C4-2B (cell line): ENCODE results near the gene FBXW11.

ENCODE experiments used
- ZFX ChIP-seq: fragments of 450-650 bp; IDR thresholded peaks from 2 replicates; pipeline ENCODE4 v1.6.1; 2017
- TF ChIP-seq, protein P1 (sequence below): fragments of 450-650 bp; conservative IDR thresholded peaks from 2 replicates; pipeline ENCODE4 v1.5.1; 2017; ENCODE audit warnings: mild to moderate bottlenecking

DNA sequence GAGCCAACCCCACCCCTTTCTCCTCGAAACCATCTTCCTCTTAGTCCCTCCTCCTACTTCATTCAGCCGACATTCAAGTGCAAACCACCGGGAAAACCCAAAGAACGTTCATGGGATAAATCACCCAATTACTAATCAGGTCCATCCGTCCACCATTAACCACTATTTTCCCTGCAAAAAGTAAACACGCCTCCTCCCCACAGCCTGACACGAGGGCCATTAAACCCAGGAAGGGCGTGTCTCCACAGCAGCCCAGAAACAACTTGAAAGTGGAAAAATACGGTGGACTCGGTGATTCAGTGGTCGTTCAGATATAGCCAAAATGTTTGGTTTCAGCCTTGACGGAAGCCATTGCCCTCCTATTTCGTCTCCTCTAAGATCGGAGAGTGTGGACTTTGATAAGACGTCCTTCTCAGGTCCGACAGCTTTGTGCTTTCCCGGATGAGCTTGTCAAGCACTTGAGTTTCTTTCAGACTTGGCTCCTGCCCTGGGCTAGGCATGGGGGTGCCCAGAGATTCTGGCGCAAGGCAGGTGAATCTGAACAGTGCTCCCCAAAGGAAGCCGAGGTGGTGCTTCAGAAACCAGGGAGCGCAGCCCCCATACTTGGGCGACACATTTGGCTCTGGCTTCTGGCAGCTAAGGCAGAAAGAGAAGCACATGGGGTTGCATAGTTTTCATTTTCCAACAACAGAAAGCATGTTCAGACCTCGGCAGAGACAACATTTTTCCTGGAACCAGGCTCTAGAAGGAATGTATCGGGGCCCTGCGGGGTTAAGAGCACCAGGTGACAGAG is 164.3 kb downstream of the FBXW11 start:
- TF ChIP-seq, protein P1, sequence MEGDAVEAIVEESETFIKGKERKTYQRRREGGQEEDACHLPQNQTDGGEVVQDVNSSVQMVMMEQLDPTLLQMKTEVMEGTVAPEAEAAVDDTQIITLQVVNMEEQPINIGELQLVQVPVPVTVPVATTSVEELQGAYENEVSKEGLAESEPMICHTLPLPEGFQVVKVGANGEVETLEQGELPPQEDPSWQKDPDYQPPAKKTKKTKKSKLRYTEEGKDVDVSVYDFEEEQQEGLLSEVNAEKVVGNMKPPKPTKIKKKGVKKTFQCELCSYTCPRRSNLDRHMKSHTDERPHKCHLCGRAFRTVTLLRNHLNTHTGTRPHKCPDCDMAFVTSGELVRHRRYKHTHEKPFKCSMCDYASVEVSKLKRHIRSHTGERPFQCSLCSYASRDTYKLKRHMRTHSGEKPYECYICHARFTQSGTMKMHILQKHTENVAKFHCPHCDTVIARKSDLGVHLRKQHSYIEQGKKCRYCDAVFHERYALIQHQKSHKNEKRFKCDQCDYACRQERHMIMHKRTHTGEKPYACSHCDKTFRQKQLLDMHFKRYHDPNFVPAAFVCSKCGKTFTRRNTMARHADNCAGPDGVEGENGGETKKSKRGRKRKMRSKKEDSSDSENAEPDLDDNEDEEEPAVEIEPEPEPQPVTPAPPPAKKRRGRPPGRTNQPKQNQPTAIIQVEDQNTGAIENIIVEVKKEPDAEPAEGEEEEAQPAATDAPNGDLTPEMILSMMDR, result no peak
- TF ChIP-seq ZFX, result no peak
